ENCODE measurements around the gene MS4A10. TPM values are rescaled to one million over a fixed set of nuclear protein-coding genes. Genes with fewer than 3 reads are reported as not detected.

The MS4A10 gene
- total and polyA plus RNA-seq, 9 of the 15 experiments (the other 6 are each of a cell fraction or from before 2014, with no cell fraction given): not detected

DNA sequence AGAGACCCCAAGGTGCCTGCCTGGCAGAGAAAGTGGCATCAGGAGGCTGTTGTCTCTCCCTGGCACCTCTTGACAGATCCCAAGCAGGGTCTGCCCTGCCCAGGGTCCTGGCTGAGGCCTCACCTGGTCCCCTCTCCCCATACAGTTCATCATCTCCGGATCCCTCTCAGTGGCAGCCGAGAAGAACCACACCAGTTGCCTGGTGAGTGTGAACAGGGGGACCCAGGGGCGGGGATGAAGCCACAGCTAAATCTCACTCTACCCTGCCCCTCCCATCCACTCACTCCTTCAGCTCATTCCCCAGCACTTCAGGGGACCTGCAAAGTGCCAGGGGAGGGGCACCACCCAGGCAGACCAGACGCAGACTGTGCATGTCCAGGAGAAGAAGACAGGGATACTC lies 14.0 kb upstream of the MS4A10 start (continued):
- TF ChIP-seq, protein P1, sequence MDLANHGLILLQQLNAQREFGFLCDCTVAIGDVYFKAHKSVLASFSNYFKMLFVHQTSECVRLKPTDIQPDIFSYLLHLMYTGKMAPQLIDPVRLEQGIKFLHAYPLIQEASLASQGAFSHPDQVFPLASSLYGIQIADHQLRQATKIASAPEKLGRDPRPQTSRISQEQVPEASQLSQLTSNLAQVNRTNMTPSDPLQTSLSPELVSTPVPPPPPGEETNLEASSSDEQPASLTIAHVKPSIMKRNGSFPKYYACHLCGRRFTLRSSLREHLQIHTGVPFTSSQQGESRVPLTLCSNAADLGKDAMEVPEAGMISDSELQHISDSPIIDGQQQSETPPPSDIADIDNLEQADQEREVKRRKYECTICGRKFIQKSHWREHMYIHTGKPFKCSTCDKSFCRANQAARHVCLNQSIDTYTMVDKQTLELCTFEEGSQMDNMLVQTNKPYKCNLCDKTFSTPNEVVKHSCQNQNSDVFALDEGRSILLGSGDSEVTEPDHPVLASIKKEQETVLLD (IDR thresholded peaks at IDR 0.05): no peak
- TF ChIP-seq MEIS2 (IDR thresholded peaks at IDR 0.05; ENCODE audit: partially characterized antibody): no peak

DNA sequence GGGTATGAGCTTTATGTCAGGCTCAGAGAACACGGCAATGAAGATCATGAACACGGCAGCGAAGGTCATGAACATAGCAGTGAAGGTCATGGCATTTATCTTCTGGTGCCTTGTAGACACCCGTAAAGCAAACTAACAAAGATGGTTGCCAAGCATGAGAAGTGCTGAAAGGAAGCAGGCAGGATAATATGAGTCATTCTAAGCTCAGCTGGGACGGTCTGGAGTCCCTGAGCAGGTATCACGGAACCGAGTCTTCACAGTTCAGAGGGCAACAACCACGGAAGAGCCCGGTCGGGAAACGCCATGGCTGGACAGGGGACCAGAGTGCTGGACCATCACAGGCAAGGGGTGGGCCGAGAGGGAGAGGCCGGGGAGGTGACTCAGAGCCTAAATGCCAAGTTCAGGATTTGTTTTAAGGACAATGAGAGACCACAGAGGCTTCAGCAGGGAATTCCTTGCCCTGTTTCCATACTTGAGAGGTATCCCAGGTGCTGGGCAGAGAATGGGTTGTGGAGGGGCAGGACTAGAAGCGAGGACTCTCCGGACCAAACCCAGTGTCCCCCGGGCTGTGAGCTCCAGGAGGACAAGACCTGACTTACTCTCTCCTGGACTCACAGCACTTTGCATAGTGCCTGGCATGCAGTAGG lies 13.1 kb upstream of the MS4A10 start:
- Histone ChIP-seq H3K9me3 (replicated peaks; ENCODE audit: control insufficient read depth, insufficient read depth, low read depth, low read length) (no peaks in the 10 kb centered on the region), H3K27me3 (ENCODE audit: control insufficient read depth in 2 of 2, insufficient read depth in 2 of 2, low read length in 2 of 2) (peaks cover 35 to 69% of the 10 kb centered on the region in 2 experiments), H3K36me3 (ENCODE audit: control insufficient read depth, insufficient read depth, low read length) (no peaks in the 10 kb centered on the region), H3K79me2 (ENCODE audit: control insufficient read depth, insufficient read depth, low read length) (no peaks in the 10 kb centered on the region), H3K9ac (ENCODE audit: insufficient read depth in 1 of 2, low read depth in 2 of 2, low read length in 2 of 2) (no peak overlapping the region), H3K4me3 (no peak overlapping the region), H3K9me1 (ENCODE audit: control insufficient read depth, insufficient read depth, low read length) (no peaks in the 10 kb centered on the region), H3K27ac (ENCODE audit: extremely low read depth, low read depth, low read length) (no peak overlapping the region), H3K4me1 (replicated peaks in 1 of 2; ENCODE audit: control insufficient read depth in 2 of 2, insufficient read depth in 2 of 2, low read length in 2 of 2) (peaks cover 0 to 20% of the 10 kb centered on the region in 2 experiments; a peak in 1 of 5 replicates), H2AFZ (ENCODE audit: low read depth, low read length) (0 out of 2 replicates have a peak overlapping the region, but pooled peaks have one; percentile 1), H3K4me2 (ENCODE audit: insufficient read depth, low read length) (no peak overlapping the region), H4K20me1 (replicated peaks; ENCODE audit: control insufficient read depth, insufficient read depth, low read length) (peaks cover 6% of the 10 kb centered on the region; the same call in 1 of the 2 replicates)
- intact Hi-C loops (cut with micrococcal nuclease) (no loop called here), in situ Hi-C loops (cut with MboI) (no loop called here)
- no peak for ATAC-seq
- ChIA-PET CTCF (ENCODE audit: low intra/inter-chr PET ratio) (no interaction called here), POLR2A (interaction anchor here (0.6 to 0.9 kb wide), 3 partner anchors 13 to 844 kb away, joined by 3 to 4 read pairs (median 3); no protein-coding TSS in a partner anchor)
- no TSS peak for BruUV-seq (replicated peaks)
- TF ChIP-seq, protein P2, sequence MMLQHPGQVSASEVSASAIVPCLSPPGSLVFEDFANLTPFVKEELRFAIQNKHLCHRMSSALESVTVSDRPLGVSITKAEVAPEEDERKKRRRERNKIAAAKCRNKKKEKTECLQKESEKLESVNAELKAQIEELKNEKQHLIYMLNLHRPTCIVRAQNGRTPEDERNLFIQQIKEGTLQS (IDR thresholded peaks at IDR 0.05): peak; percentile 23; the same call in 1 of the 2 replicates
- TF ChIP-seq, protein P2 (CRISPR knock-in tag; conservative IDR thresholded peaks at IDR 0.05): no peak
- no peak for TF ChIP-seq NFYB (IDR thresholded peaks at IDR 0.05; ENCODE audit: extremely low read depth, insufficient read length)
- peak; percentile 72 for TF ChIP-seq ESRRA (IDR thresholded peaks at IDR 0.05; ENCODE audit: borderline replicate concordance, low read depth)
- TF ChIP-seq FOSL1 (tag; conservative IDR thresholded peaks at IDR 0.05): peak; percentile 61; the same call in 1 of the 2 replicates
- TF ChIP-seq JUND (IDR thresholded peaks at IDR 0.05; ENCODE audit: borderline replicate concordance, low read depth, low read length): peak; percentile 40; the same call in 1 of the 2 replicates
- TF ChIP-seq JUND (tag; IDR thresholded peaks at IDR 0.05; ENCODE audit: borderline replicate concordance, low read depth, low read length): no peak
- peak in 1 of 3 experiments; percentile 36 for TF ChIP-seq YY1 (IDR thresholded peaks at IDR 0.05; ENCODE audit: borderline replicate concordance in 1 of 3, control insufficient read depth in 1 of 3, extremely low read depth in 1 of 3, insufficient read depth in 3 of 3, insufficient read length in 1 of 3, insufficient replicate concordance in 2 of 3, low read depth in 1 of 3, low read length in 2 of 3)
- TF ChIP-seq ETV6 (IDR thresholded peaks at IDR 0.05; ENCODE audit: borderline replicate concordance in 1 of 2, low read depth in 2 of 2, low read length in 1 of 2): no peak
- no peak for TF ChIP-seq ETV6 (CRISPR knock-in tag; IDR thresholded peaks at IDR 0.05; ENCODE audit: borderline replicate concordance)
- peak; percentile 49 for FAIRE-seq
- WGBS (ENCODE audit: insufficient coverage, low coverage, missing lambda C conversion rate): 2% methylated on average over 16 of the region's 16 CpGs
- no peak for DNase-seq (ENCODE audit: extremely low read depth in 1 of 4, low spot score in 3 of 4)
